Hematopoietic multipotent progenitor cell treated with erythropoietin and hydrocortisone succinate and interleukin-3 and kit ligand, for 4 days (in vitro differentiated cells): ENCODE results near the gene F2.
"Not testable (repeated sequence)": the region's sequence is repeated elsewhere in the genome, so short reads cannot be mapped to it uniquely, and the experiment has no call there.

Experiments
- DNase-seq: peaks from one replicate; pipeline ENCODE4 v3.0.0-alpha.2; 2015

F2 gene

GRCh38 chr11:46719048-46719542 lies at the start of gene F2:
Gene F2, plus strand, starts transcription at chr11:46719213. Its CDS starts 23 bp downstream, at chr11:46719236.
- DNase-seq: no peak

GRCh38 chr11:46669711-46670139 lies 49.3 kb upstream of the F2 start:
- peak; percentile 90 for DNase-seq

GRCh38 chr11:46670521-46670920 lies 48.5 kb upstream of the F2 start:
- not testable (repeated sequence) for DNase-seq

- no peak for DNase-seq
Measured at GRCh38 chr11:46671958-46672315, 47.1 kb upstream of the F2 start.

GRCh38 chr11:46672381-46672839 lies 46.6 kb upstream of the F2 start:
- no peak for DNase-seq

GRCh38 chr11:46673713-46674462 lies 45.1 kb upstream of the F2 start:
- no peak for DNase-seq

- DNase-seq: peak; percentile 79
Measured at GRCh38 chr11:46674463-46675287, 44.3 kb upstream of the F2 start.

GRCh38 chr11:46675288-46675851 lies 43.6 kb upstream of the F2 start:
- DNase-seq: peak; percentile 27

GRCh38 chr11:46675949-46676348 lies 43.1 kb upstream of the F2 start:
- no peak for DNase-seq

GRCh38 chr11:46676436-46677158 lies 42.4 kb upstream of the F2 start:
- peak; percentile 45 for DNase-seq

GRCh38 chr11:46677169-46677568 lies 41.8 kb upstream of the F2 start:
- DNase-seq: no peak

GRCh38 chr11:46677991-46678740 lies 40.8 kb upstream of the F2 start:
- DNase-seq: peak; percentile 40

GRCh38 chr11:46678741-46679130 lies 40.3 kb upstream of the F2 start:
- DNase-seq: no peak

GRCh38 chr11:46679241-46680163 lies 39.5 kb upstream of the F2 start:
- no peak for DNase-seq

- DNase-seq: no peak
Measured at GRCh38 chr11:46680164-46680760, 38.8 kb upstream of the F2 start.

GRCh38 chr11:46680815-46681214 lies 38.2 kb upstream of the F2 start:
- no peak for DNase-seq

- DNase-seq: no peak
Measured at GRCh38 chr11:46681814-46682213, 37.2 kb upstream of the F2 start.

GRCh38 chr11:46682773-46683752 lies 36.0 kb upstream of the F2 start:
- no peak for DNase-seq

- no peak for DNase-seq
Measured at GRCh38 chr11:46684367-46684766, 34.6 kb upstream of the F2 start.
